Measurements from ENCODE around the gene SNAPC4. TPM values are rescaled to one million over a fixed set of nuclear protein-coding genes. Genes with fewer than 3 reads are reported as not detected.

Gene SNAPC4
- polyA plus RNA-seq, 2 of the 4 experiments (the other 2 are of a cell fraction) = 2.7 to 10.3 TPM

DNA sequence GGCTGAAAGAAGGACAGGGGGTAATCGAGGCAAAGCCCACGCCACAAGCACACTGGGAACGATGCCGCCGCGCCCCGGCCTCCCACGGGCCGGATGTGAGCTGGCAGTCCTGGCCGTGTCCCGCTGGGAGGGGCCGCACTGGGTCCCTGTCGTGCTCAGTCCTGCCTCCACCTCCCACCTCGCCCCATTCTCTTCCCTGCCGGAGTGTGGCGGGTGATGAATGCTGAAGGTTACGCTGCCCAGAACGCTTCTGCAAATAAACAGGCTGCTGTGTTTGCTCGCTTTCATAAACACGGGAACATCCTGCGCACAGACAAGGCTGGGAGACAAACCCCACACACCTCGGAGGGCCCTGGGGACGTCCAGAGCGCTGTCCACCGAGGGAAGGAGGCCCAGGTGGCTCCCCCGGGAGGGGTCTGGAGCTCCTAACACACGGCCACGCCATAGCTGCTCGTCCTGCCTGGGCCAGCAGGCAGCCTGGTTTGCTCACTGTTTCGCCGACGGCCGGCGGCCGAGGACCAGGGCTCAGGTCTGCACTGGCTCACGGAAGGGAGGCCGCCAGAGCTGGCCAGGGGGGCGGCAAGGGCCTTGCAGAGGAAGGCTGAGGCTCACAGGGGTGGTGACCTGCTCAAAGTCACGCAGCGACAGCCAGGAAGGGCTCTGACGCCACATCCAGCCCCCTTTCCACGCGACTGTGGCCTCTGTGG, 38.8 kb downstream of the SNAPC4 start (continued):
- TF ChIP-seq MAFK (IDR thresholded peaks at IDR 0.05; ENCODE audit: partially characterized antibody) (no peak), TP53 (CRISPR knock-in tag; IDR thresholded peaks at IDR 0.05) (no peak), RARB (CRISPR knock-in tag; IDR thresholded peaks at IDR 0.05) (no peak), REST (IDR thresholded peaks at IDR 0.05) (no peak), RNF2 (IDR thresholded peaks at IDR 0.05; ENCODE audit: borderline replicate concordance, low read depth) (no peak), NPAS2 (CRISPR knock-in tag; IDR thresholded peaks at IDR 0.05; ENCODE audit: borderline replicate concordance) (no peak), E2F6 (IDR thresholded peaks at IDR 0.05; ENCODE audit: borderline replicate concordance, low read depth) (no peak), CBX2 (IDR thresholded peaks at IDR 0.05; ENCODE audit: borderline replicate concordance, low read depth) (no peak)

GRCh38 chr9:136359774-136360718, 39.9 kb downstream of the SNAPC4 start:
- CTCF ChIA-PET = interaction anchor here (1.0 to 1.7 kb wide), 3 partner anchors 9 to 29 kb away, joined by 3 read pairs; no protein-coding TSS in a partner anchor
- no peak overlapping the region for H3K4me3 ChIP-seq

GRCh38 chr9:136358888-136359287, 41.1 kb downstream of the SNAPC4 start:
- FAIRE-seq (no peak), DNase-seq (ENCODE audit: low read depth in 1 of 2, low spot score in 1 of 2) (no peak), ATAC-seq (no peak)
- ChIA-PET CTCF (interaction anchor here (1.0 kb wide), 1 partner anchor 10 kb away, joined by 3 read pairs; no protein-coding TSS in a partner anchor), POLR2A (no interaction called here)
- Histone ChIP-seq H3K27ac (no peak overlapping the region), H3K4me3 (no peak overlapping the region), H3K4me1 (peaks cover 33% of the 10 kb centered on the region), H3K9me3 (no peaks in the 10 kb centered on the region), H3K4me2 (no peak overlapping the region)
- 92% methylated on average over 2 of the region's 2 CpGs for WGBS (ENCODE audit: missing lambda C conversion rate)
- TF ChIP-seq JUNB (IDR thresholded peaks at IDR 0.05) (no peak), ESRRA (IDR thresholded peaks at IDR 0.05; ENCODE audit: borderline replicate concordance, low read length) (no peak), MYC (IDR thresholded peaks at IDR 0.05; ENCODE audit: borderline replicate concordance, low read length) (no peak), MAFK (IDR thresholded peaks at IDR 0.05; ENCODE audit: partially characterized antibody) (no peak), RAD21 (conservative IDR thresholded peaks at IDR 0.05 in 1 of 2, IDR thresholded peaks at IDR 0.05 in 1 of 2) (no peak), ATOH8 (CRISPR knock-in tag; IDR thresholded peaks at IDR 0.05; ENCODE audit: low read depth) (no peak), USF2 (IDR thresholded peaks at IDR 0.05) (no peak), SMC3 (IDR thresholded peaks at IDR 0.05) (no peak)
- TF ChIP-seq, protein P1, sequence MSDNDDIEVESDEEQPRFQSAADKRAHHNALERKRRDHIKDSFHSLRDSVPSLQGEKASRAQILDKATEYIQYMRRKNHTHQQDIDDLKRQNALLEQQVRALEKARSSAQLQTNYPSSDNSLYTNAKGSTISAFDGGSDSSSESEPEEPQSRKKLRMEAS (IDR thresholded peaks at IDR 0.05) = no peak

More at GRCh38 chr9:136359774-136360718, 39.9 kb downstream of the SNAPC4 start:
- no peak for FAIRE-seq
- DNase-seq (ENCODE audit: low read depth in 1 of 2, low spot score in 1 of 2) = no peak
- TF ChIP-seq USF2 (IDR thresholded peaks at IDR 0.05) (no peak), MAZ (IDR thresholded peaks at IDR 0.05; ENCODE audit: borderline replicate concordance, low read depth, low read length) (no peak), SMC3 (IDR thresholded peaks at IDR 0.05) (no peak), BHLHE40 (IDR thresholded peaks at IDR 0.05; ENCODE audit: low read depth, low read length) (no peak), JUNB (IDR thresholded peaks at IDR 0.05) (no peak), RFX5 (IDR thresholded peaks at IDR 0.05) (no peak), NPAS2 (CRISPR knock-in tag; IDR thresholded peaks at IDR 0.05; ENCODE audit: borderline replicate concordance) (no peak)
- POLR2A ChIA-PET = no interaction called here
- Histone ChIP-seq H3K27ac (no peak overlapping the region), H3K4me2 (no peak overlapping the region), H3K9me3 (no peaks in the 10 kb centered on the region), H3K4me1 (peaks cover 26% of the 10 kb centered on the region; the same call in 2 of the 3 replicates)
- WGBS (ENCODE audit: missing lambda C conversion rate) = 84% methylated on average over 20 of the region's 38 CpGs
- ATAC-seq = no peak

All from A549 (cell line).